Stimulated activated CD4-positive, alpha-beta T cell treated with anti-CD3 and anti-CD28 coated beads, Interleukin-12 subunit alpha, Interleukin-12 subunit beta, amount 100 ng/mL, for 48 hours (primary cell): ENCODE results near the gene ZNF438.
"Not testable (repeated sequence)": the region's sequence is repeated elsewhere in the genome, so short reads cannot be mapped to it uniquely, and the experiment has no call there.

Source experiments
- DNase-seq, 3 donors: peaks; one replicate each; pipeline ENCODE4 v3.0.0-alpha.2; 2020; ENCODE audit warnings: low read depth in 2 of 3, low spot score in 1 of 3

ZNF438 gene

DNA sequence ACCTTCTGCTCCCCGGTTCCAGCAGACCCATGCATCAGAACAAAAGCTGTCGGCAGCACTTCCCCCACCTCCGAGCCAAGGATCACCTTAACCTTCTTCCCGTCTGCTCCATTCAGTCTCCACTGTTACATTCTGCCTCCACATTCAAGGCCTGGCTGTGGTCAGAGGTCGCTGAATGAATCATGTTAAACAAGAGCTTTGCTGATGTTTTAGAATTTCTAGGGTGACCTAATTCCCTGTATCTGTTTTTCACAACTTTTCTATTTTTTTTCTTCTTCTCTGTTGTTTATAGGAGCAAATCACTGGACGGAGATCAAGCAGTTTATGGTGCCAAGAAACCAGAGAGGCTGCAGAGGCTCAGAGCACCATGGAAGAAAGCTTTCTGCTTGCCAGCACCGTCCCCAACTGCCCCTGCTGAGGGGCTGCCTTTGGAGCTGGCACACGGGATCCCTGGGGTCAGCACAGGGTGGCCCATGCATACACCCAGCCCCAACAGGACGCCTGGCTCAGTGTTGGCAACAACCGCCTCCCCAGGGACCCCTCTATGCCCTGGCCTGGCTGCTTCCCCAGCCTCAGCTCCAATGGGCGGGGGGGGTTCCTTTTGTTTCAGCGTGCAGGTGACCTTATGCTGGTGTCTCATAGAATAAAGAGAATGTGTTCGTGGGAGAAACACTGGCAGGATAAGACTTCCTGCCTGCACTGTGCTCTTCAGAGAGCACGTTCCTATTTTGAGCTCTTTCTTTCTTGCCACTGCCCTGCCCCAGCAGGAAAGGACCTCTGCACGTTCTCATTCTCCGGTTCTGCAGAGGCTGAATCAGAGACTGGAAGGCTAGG is 219.4 kb downstream of the ZNF438 start:
- DNase-seq, result no peak

DNA sequence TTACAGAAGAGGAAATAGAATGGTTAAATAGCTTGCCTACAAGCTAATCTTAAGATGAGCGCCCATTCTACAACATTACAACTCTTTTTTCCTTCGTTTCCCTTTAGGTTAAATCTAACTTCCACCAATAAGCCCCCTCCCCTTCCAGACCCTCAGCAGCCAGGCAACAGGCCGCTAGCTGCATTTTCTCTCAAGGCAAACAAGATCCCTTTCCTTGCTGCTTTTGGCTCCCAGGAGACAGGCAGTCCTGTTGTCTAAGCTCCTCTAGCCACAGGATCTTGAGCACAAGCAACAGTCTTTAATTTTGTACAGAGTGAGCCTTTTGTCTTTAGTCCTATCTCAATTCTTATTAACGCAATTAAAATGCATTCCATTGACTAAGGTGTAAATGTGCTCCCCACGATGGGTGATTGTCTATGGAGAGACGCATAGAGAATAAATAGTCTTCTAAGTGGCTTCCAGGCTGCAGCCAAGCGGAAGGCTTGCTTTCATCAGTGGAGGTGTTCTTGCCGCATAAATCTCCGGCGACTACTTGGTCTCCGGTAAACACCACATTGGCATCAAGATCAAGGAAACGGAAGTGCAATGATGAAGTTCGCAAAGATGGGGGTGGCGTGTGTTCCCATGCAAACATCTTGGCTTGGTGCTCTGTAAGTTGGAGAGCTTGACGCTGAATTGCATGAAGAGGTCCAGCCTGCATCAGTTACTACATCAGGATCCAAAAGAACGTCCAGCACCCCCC is 220.2 kb downstream of the ZNF438 start:
- no peak for DNase-seq

DNA sequence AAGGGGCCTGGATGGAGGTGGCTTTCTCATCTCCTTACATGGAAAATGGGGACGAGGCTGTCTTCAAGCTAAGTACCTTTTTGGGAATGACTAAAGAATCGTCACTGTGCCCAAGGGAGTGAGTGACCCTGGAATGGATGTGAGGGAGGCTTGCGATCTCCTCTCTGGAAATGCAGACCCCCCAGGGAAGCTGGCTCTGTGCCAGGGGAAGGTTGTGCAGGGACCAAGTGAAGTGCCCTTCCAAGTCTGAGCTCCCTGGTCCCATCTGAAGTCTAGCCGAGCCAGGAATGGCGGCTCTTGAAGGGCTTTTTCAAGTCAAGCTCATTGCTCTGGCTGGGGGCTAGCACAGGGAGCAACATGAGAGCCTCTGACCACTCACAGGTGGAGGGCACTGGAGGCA is 221.2 kb downstream of the ZNF438 start:
- no peak for DNase-seq

DNA sequence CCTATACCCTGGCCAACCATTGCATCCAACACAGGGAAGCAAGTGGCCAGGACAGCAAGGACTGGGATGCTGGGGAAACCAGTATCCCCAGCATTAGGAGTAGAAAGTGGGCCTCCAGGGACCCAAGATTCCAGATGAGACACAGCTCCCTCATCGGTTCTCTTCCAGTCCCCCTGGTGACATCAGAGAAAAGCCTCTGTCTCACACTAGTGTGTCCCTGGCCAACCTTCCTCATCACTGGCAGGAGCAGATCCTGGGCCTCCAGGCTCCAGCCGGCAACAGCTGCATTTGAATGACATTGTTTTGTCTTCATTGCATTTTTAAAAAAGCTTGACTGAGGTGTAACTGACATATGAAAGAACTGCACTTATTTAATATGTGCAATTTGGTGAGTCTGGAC is 224.8 kb downstream of the ZNF438 start:
- no peak for DNase-seq

DNA sequence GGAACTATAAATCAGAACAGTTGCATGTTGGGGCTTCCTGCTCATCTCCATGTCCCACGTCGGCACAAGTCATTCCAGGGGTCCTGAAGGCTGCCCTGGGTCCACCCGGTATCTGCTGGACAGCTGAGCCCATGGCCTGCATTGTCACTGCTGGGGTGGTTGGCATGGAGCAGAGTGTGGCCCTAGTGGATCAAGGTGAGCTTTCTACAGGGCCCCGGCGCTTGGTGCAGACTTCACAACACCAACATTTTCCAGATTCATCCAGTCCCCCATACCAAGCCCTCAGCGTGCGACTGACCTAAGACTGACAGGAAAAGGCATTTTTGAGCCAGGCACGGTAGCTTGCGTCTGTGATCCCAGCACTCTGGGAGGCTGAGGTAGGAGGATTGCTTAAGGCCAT is 226.6 kb downstream of the ZNF438 start:
- DNase-seq, result no peak

DNA sequence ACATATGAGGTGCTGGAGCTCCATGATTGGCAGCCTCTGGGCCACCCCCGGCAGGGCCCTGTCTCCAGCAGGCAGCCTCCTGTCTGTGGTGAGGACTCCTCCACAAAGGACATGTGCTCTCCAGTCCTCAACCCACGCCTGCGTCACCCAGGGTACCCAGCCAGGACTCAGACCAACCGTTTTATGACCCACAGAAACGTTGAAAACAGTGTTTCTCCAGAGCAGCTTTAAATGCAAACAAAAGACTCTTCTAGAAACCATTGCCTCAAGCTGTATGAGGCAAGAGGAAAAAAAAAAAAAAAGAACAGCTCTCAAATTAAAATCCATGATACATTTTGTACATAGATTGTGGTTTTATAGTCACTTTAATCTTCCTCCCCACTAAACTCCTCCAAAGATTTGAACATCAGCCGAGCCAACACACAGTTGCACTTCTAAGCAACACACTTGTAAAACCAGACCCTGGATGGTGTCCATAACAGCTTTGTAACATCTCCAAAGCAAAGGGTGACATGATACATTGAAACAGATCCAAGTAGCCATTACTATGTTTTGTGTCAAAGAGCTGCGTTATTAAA is 227.1 kb downstream of the ZNF438 start:
- no peak for DNase-seq

- no peak for DNase-seq
These were observed 227.8 kb downstream of the ZNF438 start for GRCh38 chr10:30803892-30804322.

DNA sequence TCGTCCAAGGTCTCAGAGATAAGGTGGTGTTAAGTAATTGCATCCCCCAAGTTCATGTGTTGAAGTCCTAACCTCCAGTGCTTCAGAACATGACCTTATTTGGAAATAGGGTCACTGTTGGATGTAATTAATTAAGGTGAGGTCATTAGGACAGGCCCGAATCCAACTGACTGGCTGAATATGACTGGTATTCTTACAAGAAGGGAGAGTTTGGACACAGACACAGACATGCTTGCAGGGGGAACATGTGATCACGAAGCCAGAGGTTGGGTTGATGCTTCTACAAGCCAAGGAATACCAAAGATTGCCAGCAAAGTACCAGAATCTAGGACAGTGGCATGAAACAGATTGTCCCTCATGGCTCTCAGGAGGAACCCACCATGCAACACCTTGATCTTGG is 228.6 kb downstream of the ZNF438 start:
- no peak for DNase-seq

DNA sequence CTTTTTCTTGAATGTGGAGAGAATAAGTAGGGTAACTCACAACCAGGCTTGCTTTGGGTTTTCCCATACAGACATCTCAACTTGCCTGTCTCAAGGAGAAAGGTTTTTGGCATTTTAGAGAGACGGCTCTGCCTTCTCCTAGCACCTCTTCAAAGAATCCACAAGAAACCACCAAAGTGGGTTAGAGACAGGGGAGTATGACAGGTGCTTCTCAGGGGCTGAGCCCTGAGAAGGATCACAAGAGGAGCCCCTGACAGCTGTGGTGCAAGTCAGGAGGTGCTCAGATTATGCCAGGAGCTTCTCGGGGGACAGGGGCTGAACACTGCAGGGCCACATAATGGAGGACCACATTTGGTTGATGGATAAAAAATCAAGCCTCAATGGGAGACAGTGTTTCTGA is 231.3 kb downstream of the ZNF438 start:
- DNase-seq, result no peak

DNA sequence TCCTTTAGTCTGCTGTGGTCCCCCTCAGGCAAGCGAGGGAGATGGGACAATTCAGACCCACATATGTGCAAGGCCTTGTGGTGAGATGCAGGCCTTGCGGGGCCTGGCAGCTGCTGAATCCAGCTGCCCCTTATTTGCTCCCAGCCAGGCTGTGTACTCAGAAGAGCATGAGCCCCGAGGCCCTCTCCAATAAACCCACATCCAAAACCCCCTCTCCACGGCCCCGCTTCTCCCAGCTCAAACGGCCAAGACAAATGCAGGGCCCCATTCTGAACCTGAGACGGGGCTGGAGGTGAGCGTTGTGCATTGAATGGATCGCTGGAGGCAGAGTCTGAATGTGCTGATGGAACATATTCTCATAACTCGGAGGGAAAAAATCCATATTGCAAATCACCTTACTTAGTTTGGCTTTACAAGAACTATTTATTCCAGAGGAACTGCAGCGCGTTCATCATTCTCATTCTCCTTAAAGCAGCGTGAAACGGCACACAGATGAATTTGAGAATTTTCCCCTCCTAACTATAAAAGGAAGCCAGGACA is 232.9 kb downstream of the ZNF438 start:
- no peak for DNase-seq

- not testable (repeated sequence) for DNase-seq
These were observed 236.6 kb downstream of the ZNF438 start for GRCh38 chr10:30795024-30795423.
